ENCODE measurements around the gene DTL.

The DTL gene

DNA sequence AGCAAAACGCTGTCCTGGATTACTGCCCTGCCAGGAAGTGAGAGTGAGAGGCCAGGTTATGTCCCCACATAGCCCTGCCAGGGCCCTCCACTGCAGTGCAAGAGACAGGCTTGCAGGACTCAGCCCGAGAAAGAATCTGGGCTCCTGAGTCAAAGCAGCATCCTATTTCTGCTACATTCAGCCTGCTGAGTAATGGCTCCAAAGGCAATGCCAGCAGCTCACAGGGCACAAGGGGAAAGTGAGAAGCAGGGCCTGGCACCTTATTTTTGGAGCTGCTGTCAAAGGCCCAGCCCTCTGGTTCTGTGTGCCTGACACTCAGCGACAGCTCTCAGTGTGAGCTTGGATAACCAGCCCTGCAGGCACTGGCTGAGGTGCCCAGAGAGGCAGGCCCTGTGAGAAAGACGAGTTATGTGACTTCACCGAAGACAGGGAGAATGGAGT is 83.9 kb downstream of the DTL start:
- TF ChIP-seq CTCF (conservative IDR thresholded peaks at IDR 0.05; ENCODE audit: control insufficient read depth, insufficient read depth, low read depth, low read length) = no peak
- no peak overlapping the region for H3K4me3 ChIP-seq (ENCODE audit: control insufficient read depth, low read depth, low read length)
- no peak for DNase-seq (ENCODE audit: low read depth)

DNA sequence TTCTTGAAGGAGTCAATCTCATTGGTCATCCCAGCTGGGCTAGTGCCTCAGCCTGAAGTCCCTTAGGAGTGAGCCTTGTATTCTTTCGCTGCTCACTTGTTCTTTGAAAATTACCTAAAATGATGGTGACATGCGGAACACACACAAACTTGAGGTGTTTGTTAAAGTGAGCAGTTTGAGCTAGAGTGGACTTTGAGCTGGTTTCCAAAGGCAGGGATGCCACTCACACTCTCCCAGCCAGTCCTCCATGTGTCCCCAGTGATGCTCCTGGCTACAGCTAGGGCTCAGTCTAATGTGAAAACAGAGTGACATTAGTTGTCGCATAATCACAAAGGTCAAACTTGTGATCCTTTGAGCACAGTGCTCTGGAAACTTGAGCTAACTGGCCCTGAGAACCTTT is 84.3 kb downstream of the DTL start:
- DNase-seq (ENCODE audit: low read depth) = no peak
- no peak for TF ChIP-seq CTCF (conservative IDR thresholded peaks at IDR 0.05; ENCODE audit: control insufficient read depth, insufficient read depth, low read depth, low read length)
- H3K4me3 ChIP-seq (ENCODE audit: control insufficient read depth, low read depth, low read length) = no peak overlapping the region

DNA sequence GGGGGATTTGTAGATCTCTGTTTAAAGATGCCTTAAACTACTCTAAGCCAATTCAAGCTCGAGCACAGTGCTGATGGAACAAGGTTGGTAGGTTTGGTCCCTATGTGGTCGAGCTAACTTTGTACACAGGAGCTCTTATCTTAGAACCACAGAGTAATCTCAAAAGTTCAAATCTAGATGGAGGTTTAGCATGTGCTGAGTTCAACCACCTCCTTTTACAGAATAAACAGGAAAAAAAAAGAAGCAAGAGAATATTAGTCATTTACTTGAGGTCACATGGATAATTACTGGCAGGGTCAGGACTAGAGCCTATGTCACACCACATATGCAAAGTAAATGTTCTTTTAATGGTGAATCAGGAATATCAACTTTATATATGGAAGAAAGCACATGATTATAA is 86.2 kb downstream of the DTL start:
- TF ChIP-seq CTCF (conservative IDR thresholded peaks at IDR 0.05; ENCODE audit: control insufficient read depth, insufficient read depth, low read depth, low read length) = no peak
- DNase-seq (ENCODE audit: low read depth) = no peak
- no peak overlapping the region for H3K4me3 ChIP-seq (ENCODE audit: control insufficient read depth, low read depth, low read length)

DNA sequence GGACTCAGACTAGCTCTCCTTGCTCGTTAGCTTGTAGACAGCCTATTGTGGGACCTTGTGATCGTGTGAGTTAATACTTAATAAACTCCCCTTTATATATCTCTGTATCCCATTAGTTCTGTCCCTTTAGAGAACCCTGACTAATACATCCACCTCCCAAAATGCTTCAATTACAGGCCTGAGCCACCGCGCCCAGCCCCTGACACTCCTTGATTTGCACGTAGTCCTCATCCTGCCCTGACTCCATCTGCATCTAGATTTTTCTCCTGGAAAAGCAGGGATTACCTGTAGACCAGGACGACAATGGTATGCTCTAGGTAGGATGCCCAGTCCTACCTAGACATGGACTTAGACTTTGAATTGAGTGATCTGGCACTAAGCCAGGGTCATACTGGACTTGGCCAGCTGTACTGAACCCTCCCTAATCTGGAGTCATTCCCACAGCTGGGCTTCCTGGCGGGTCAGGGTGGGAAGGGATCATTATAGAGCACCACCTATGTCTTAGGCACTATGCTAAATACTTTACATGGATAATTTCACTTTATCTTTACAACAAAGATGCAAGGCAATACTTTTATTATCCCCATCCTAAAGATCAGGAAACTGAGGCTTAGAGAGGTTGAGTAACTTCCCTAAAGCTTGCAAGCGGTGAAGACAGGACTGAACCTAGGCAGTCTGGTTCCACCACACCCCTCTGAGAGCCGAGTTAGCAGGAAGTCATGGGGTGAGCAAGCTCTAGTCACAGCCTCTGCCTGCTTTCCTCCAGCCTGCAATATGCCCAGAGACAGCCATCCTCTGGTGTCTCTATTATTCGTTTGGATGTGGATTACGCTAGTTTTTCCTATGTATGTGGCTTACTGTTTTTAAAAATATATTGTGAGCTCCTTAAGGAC is 89.4 kb downstream of the DTL start:
- H3K4me3 ChIP-seq (ENCODE audit: control insufficient read depth, low read depth, low read length) = no peak overlapping the region
- DNase-seq (ENCODE audit: low read depth) = no peak
- TF ChIP-seq CTCF (conservative IDR thresholded peaks at IDR 0.05; ENCODE audit: control insufficient read depth, insufficient read depth, low read depth, low read length) = no peak

- no peak for DNase-seq (ENCODE audit: low read depth)
- TF ChIP-seq CTCF (conservative IDR thresholded peaks at IDR 0.05; ENCODE audit: control insufficient read depth, insufficient read depth, low read depth, low read length) = no peak
- H3K4me3 ChIP-seq (ENCODE audit: control insufficient read depth, low read depth, low read length) = no peak overlapping the region
Observed at GRCh38 chr1:212125654-212126053, 90.1 kb downstream of the DTL start.

- no peak for DNase-seq (ENCODE audit: low read depth)
- no peak for TF ChIP-seq CTCF (conservative IDR thresholded peaks at IDR 0.05; ENCODE audit: control insufficient read depth, insufficient read depth, low read depth, low read length)
- H3K4me3 ChIP-seq (ENCODE audit: control insufficient read depth, low read depth, low read length) = no peak overlapping the region
Observed at GRCh38 chr1:212127221-212127620, 91.7 kb downstream of the DTL start.
